Activated T-cell treated with anti-CD3 and anti-CD28 coated beads for 1 hour (primary cell): Measurements from ENCODE around the gene CTPS2.
"Not testable (repeated sequence)": the region's sequence is repeated elsewhere in the genome, so short reads cannot be mapped to it uniquely, and the experiment has no call there.

Experiments used
- DNase-seq: peaks from one replicate; pipeline ENCODE4 v3.0.0-alpha.2; 2020; ENCODE audit warnings: low read depth

CTPS2 gene

GRCh38 chrX:16654093-16654492 lies 58.4 kb downstream of the CTPS2 start:
- DNase-seq: no peak

- DNase-seq: no peak
These were observed 59.0 kb downstream of the CTPS2 start for GRCh38 chrX:16653424-16653823.

- no peak for DNase-seq
These were observed 61.0 kb downstream of the CTPS2 start for GRCh38 chrX:16651391-16652024.

GRCh38 chrX:16649858-16650257 lies 62.6 kb downstream of the CTPS2 start, which contains the start of gene S100G:
S100G (plus strand) TSS chrX:16650158; CDS start chrX:16651007, 849 bp downstream.
- no peak for DNase-seq

- no peak for DNase-seq
These were observed 65.9 kb downstream of the CTPS2 start for GRCh38 chrX:16646366-16647138.

GRCh38 chrX:16643176-16643575 lies 69.3 kb downstream of the CTPS2 start:
- DNase-seq: no peak

- DNase-seq: no peak
These were observed 71.6 kb downstream of the CTPS2 start for GRCh38 chrX:16640823-16641222.

- DNase-seq: no peak
These were observed 72.5 kb downstream of the CTPS2 start for GRCh38 chrX:16639966-16640365.

GRCh38 chrX:16638533-16638932 lies 73.9 kb downstream of the CTPS2 start:
- DNase-seq: no peak

GRCh38 chrX:16635596-16635995 lies 76.9 kb downstream of the CTPS2 start:
- DNase-seq: no peak

- no peak for DNase-seq
These were observed 77.4 kb downstream of the CTPS2 start for GRCh38 chrX:16635040-16635439.

- no peak for DNase-seq
These were observed 78.7 kb downstream of the CTPS2 start for GRCh38 chrX:16633754-16634153.

- DNase-seq: no peak
These were observed 82.6 kb downstream of the CTPS2 start for GRCh38 chrX:16629909-16630308.

- DNase-seq: no peak
These were observed 83.4 kb downstream of the CTPS2 start for GRCh38 chrX:16628946-16629595.

- not testable (repeated sequence) for DNase-seq
These were observed 84.0 kb downstream of the CTPS2 start for GRCh38 chrX:16628511-16628910.

- DNase-seq: no peak
These were observed 93.4 kb downstream of the CTPS2 start for GRCh38 chrX:16619024-16619423.

- no peak for DNase-seq
These were observed 94.0 kb downstream of the CTPS2 start for GRCh38 chrX:16618422-16618821.

GRCh38 chrX:16617382-16617781 lies 95.1 kb downstream of the CTPS2 start:
- no peak for DNase-seq

- no peak for DNase-seq
These were observed 100.1 kb downstream of the CTPS2 start for GRCh38 chrX:16612257-16612897.

- not testable (repeated sequence) for DNase-seq
These were observed 101.8 kb downstream of the CTPS2 start for GRCh38 chrX:16610654-16611053.

- DNase-seq: no peak
These were observed 102.3 kb downstream of the CTPS2 start for GRCh38 chrX:16610121-16610621.

- no peak for DNase-seq
These were observed 106.2 kb downstream of the CTPS2 start for GRCh38 chrX:16606142-16606720.
